Stimulated activated CD4-positive, alpha-beta T cell treated with anti-CD3 and anti-CD28 coated beads, Interleukin-15, amount 100 ng/mL, for 1 hour (primary cell): ENCODE measurements around the gene SMARCA2.

Experiments used
- DNase-seq, 2 donors: peaks; one replicate each; pipeline ENCODE4 v3.0.0-alpha.2; 2020; ENCODE audit warnings: low read depth in 1 of 2, low spot score in 1 of 2

SMARCA2 gene

DNA sequence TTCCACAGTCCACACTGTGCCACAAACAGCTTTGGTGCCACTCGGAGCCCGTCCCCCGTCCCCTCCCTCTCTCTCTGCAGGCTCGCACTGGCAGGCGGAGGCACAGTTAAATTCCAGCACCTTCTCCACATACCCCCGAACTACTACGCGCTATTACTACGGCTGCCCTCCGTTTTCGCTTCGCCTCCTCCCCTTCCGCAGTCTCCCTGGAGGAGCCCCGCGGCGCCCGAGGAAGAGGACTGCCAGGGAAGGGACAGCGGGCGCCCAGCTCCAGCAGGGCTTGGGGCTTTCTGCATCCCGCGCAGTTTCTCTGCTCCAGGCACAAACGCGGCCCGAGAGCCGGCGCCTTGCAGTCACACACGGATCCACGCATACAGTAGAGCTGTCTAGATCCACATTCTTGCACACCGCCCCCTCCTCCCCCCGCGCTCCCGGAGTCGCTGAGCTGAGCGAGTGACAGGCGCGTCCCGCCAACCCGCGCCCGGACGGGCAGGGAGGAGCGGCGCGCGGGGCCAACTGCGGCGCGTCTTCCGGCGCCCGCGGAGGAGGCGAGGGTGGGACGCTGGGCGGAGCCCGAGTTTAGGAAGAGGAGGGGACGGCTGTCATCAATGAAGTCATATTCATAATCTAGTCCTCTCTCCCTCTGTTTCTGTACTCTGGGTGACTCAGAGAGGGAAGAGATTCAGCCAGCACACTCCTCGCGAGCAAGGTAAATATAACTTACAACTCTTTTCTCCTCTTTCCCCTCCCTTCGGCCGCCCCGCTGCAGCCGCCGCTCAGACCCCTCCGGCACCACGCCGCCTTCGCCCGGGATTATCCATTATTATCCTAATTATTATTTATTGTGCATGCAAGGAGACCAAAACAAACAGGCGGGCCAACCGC lies at the start of gene SMARCA2:
SMARCA2 (plus strand) TSS at position 652 of the 885 bp plus-strand sequence. CDS start 13,676 bp downstream, outside the sequence.
- DNase-seq, result peak; percentile 92 to 97

- DNase-seq, result no peak
These were observed 48.3 kb upstream of the SMARCA2 start for GRCh38 chr9:1966725-1967366.

DNA sequence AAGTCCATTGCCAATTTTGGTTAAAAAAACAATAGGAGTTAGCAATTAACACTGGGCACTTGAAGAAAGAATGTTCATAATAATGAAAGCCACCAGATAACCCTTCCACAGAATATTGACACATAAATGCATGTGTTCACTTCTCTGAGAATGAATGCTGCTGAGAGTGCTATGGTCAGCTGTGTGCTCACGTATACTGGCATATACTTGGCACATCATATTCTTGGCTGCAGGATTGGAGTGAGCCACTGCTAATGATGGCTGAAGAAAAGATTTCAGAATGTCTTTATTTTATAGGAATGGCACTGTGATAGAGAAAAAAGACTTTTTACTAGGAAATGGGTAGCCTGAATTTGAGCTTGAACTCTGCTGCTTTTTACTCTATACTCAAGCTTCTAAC lies 46.0 kb upstream of the SMARCA2 start:
- no peak for DNase-seq

GRCh38 chr9:1969898-1970297 lies 45.2 kb upstream of the SMARCA2 start:
- no peak for DNase-seq

GRCh38 chr9:1972672-1973071 lies 42.5 kb upstream of the SMARCA2 start:
- no peak for DNase-seq

DNA sequence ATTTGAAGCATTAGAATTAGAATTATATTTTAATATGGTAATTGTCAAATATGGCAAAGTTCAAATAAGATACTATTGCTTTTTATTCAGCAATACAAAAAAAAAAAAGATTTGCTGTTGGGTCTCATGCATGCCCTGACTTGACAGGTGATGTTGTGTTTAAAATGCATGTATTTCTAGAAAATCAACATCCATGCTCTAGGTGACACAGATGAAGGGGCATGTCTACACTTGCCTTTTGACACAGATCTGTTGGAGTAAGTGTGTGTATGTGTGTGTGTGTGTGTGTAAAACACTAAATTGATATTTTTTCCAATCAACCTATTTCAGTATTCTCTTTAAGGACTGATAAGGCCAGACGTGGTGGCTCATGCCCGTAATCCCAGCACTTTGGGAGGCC lies 38.1 kb upstream of the SMARCA2 start:
- no peak for DNase-seq

- DNase-seq, result no peak
These were observed 36.2 kb upstream of the SMARCA2 start for GRCh38 chr9:1978941-1979340.

- no peak for DNase-seq
These were observed 35.3 kb upstream of the SMARCA2 start for GRCh38 chr9:1979741-1980367.

DNA sequence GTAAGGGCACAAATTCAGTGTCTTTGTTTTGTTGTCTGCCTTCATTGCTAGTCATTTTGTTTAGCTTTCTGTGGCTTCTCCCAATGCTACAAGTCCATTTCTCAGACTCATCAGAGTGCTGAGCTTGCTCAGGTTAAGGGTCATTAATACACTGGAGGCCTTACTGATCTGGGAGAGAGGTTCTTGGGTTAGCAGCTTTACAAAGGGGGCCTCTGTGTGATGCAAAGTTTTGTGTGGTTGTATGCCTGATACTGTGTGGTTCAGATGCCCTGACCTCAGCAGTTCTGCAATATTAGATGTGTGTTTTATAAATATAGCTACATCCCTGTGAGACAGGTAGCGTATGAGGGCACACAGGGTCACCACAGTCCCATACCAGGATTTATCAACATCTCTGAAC lies 34.8 kb upstream of the SMARCA2 start:
- no peak for DNase-seq

GRCh38 chr9:1982074-1982473 lies 33.1 kb upstream of the SMARCA2 start:
- DNase-seq, result no peak

DNA sequence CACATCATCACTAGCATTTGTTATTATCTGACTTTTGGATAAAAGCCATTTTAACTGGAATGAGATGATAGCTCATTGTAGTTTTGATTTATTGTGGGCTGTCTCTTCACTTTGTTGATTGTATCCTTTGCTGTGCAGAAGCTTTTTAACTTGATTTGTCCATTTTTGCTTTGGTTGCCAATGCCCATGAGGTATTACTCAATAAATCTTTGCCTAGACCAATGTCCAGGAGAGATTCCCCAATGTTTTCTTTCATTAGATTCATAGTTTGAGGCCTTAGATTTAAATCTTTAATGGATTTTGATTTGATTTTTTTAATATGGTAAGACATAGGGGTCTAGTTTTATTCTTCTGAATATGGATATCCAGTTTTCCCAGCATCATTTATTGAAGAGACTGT lies 28.8 kb upstream of the SMARCA2 start:
- DNase-seq, result no peak

GRCh38 chr9:1989500-1989899 lies 25.6 kb upstream of the SMARCA2 start:
- no peak for DNase-seq

DNA sequence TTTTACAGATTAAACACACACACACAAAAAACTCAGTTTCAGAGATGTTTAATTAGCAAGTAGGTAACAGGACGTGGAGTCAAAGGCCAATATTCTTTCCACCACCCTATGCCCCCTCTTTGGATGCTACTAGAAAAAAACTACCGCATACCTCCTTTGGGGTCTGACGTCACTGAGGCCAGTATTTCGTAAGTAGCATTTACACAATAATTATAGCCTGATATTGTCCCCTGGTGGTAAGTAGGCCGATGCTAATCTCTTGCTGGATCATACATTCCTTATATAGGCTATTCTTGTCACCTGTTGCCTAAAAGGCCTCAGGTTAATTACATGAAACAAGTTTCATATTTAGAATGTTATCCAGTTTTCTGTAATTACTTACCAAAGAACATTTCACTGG lies 21.0 kb upstream of the SMARCA2 start:
- DNase-seq, result no peak

- DNase-seq, result no peak
These were observed 20.1 kb upstream of the SMARCA2 start for GRCh38 chr9:1995084-1995483.

DNA sequence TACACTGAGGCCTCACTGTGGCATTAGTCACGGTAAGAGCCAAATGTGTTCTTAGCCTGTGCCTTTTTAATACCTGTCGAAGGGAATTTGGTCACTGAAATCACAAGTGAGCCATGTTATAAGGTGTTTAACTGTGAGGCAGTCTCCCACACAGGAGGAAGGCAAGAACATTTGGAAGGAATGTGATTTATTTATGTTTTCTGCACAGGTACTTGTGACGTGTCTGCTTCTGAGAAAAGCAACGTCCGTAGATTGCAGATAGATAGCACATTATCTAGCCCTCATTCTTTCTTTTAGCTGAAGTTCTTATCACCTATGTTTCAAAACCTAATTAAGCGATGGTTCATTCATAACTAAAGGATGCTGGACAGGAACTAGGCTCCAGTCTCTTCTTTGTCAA lies 19.0 kb upstream of the SMARCA2 start:
- no peak for DNase-seq

- DNase-seq, result no peak
These were observed 17.5 kb upstream of the SMARCA2 start for GRCh38 chr9:1997646-1998045.

GRCh38 chr9:1998111-1998510 lies 17.0 kb upstream of the SMARCA2 start:
- DNase-seq, result no peak

- DNase-seq, result no peak
These were observed 14.8 kb upstream of the SMARCA2 start for GRCh38 chr9:2000314-2000713.

DNA sequence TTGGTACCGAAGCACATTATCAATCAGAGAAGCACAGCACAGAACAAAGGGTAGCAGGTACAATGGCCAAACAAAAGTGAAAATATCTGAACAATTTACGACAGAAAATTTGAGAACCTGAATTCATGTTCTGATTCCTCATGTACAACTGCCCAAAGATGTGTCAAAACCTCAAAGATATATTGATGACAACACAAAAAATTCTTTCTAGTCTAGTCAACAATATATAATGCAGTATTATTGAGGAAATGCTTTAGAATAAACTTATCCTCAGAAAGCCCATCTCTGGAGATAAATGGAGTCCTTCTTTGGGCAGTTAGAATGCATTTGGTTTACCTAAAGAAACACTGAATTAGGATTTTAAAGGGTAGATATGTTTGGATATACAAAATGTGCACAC lies 6.8 kb upstream of the SMARCA2 start:
- DNase-seq, result no peak

DNA sequence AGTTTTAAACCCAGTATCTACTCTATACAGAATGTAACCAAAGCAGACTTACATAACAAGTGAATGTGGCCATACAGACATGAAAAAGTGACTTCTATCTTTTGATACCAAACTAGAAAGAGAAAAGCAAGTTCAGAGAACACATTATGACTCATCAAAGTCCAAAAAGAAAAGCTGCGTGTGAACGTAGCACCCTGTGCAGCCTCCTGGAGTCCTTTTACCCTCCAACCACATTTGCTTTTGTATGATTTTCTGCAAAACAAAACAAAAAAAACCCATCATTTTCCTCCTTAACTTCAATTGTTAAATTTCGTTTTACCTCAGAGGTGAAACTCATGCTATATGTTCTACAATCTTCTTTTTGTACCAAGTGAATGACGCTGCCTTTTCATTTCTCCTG lies 2.8 kb upstream of the SMARCA2 start:
- no peak for DNase-seq

GRCh38 chr9:2013743-2014475 lies 1.2 kb upstream of the SMARCA2 start:
- no peak for DNase-seq
